IPS-NIHi7 (cell line): Measurements from ENCODE around the gene TCN2.
"Not testable (repeated sequence)": the region's sequence is repeated elsewhere in the genome, so short reads cannot be mapped to it uniquely, and the experiment has no call there.

ENCODE experiments used
- DNase-seq: peaks from one replicate; pipeline ENCODE4 v3.0.0; 2012; ENCODE audit warnings: mixed read lengths; ENCODE audit errors: extremely low spot score

TCN2 gene

GRCh38 chr22:30643055-30643875 is 36.3 kb downstream of the TCN2 start:
- no peak for DNase-seq

GRCh38 chr22:30646518-30647160 is 39.7 kb downstream of the TCN2 start:
- no peak for DNase-seq

DNA sequence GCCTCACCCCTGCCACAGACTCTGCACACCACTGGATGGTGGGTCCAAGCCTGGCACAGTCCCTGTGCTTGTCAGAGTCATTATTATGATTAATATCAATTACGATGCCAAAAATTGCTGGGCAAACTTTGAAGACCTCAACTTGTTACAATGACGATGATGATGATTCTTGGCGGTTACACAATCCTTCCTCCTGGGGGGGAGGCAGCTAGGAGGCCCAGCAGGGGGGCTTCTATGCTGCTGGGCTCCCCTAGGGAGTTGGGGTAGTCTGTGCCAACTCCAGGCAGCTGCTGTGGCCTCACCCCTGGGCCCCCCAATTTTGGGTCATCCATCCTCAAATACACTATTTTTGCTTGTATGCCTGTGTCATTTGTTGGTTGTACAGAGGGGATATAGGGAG is 40.6 kb downstream of the TCN2 start:
- DNase-seq, result no peak

DNA sequence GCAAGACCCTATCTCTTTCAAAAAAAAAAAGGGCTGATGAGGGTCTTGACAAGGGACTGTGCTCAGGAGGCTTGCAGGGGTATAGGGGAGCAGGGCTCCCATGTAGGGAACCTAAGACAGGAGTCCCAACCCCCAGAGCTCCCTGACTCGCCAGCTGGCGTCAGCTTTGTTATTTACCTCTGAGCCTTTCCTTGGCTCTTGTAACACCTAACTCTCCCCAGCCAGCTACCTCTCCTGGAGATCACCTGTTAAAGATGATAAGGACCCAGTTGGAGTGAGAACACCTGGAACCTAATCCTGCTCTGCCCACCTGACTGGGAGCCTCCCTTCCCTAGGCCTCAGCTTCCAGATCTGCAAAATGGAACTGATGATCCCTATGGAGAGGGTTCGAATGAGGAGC is 41.9 kb downstream of the TCN2 start:
- DNase-seq, result no peak

DNA sequence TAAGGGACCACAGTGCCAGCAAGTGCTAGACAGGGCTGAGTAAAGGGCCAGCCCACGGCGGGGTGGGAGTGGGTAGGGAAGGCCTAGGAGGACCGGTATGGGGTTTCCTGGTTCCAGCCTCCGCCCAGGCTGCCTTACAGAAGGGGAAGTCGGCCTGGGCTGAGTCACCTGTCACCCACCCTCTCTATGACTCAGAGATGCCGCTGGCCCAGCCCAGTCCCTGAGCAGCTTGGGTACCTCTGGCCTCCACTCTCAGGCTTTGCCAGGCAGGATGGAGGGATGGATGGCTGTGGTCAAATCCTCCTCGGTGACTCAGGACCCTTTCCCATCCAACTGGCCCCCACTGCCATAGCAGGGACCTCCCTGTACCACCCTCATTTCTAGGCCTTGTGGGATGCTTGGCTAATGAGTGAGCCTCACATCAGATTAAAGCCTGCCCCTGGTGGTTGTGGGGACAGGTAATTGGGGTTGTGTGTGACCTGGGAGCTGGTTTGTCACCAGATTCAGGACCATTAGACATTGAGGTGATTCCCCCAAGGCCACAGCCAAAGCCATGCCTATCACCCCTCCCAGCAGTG is 42.5 kb downstream of the TCN2 start:
- DNase-seq, result peak; percentile 68

GRCh38 chr22:30650508-30651116 is 43.6 kb downstream of the TCN2 start:
- DNase-seq, result no peak

DNA sequence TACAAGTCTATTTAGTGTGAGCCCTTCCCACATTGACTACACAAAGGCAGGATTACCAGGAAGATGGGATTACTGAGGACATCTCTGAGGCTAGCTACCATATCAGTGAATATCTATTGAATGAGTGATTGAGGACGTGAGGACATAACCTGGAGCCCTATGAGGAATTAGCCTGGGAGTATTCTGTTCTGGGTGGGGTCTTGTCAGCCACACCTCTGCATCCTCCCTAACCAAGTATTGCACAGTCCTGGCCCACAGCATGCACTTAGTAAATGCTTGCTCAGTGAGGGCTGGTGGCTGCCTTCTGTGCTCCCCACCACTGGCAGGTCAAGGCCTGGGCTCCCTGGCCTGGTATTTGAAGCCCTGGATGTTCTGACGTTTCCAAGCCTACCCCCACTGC is 45.9 kb downstream of the TCN2 start:
- DNase-seq, result no peak

DNA sequence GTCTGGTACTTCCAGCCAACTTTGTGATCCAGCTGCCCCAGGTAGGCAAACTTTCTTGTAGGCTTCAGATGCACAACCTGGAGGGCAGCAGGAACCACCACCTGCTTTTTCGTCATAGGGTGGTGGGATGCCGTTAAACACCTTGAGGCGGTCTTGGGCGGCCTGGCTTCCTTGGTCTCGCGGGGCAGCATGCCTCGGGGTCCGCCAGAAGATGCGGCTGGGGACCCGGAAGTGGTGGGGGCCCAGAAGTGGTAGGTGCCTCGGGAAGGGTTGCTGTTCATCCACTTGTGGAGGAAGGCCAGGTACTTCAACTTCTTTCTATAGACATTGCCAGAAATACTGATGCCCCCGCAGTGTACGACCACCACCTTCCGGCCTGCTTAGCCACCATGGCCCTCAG is 47.4 kb downstream of the TCN2 start:
- DNase-seq, result no peak

DNA sequence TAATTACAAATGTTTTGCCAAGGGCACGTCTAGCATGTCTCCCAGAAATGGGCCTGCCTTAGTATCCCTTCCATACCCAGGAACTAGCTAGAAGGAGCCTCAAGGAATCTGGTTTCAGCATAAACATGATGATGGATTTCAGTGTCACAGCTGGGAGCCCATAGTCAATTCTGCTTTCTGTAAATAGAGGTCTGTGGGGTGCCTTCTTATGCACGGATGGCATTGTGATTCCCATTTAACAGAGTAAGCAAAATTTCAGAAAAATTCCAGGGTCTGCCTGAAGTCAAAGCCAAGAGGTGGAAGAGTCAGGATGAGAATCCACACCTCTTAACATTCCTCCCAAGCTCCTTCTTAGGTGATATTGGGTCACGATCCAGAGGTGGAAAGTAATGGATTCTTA is 48.6 kb downstream of the TCN2 start:
- DNase-seq, result peak; percentile 25

DNA sequence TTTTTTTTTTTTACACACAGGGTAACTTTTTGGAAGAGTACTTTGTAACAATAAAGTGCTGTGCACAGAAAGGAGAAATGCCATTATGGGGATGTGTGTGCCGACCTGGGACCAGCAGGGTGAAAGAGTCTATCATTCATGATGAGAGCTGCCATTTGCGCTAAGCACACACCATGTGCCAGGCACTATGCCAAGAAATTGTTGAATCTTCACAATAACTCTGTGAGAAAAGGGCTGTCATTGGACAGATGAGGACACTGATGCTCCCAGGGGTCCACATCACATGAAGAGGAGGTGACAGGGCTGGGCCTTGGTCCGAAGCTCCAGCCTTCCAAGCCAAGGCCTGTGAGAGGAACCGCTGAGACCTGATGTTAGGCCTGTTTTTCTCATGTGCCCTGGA is 55.1 kb downstream of the TCN2 start:
- DNase-seq, result no peak

DNA sequence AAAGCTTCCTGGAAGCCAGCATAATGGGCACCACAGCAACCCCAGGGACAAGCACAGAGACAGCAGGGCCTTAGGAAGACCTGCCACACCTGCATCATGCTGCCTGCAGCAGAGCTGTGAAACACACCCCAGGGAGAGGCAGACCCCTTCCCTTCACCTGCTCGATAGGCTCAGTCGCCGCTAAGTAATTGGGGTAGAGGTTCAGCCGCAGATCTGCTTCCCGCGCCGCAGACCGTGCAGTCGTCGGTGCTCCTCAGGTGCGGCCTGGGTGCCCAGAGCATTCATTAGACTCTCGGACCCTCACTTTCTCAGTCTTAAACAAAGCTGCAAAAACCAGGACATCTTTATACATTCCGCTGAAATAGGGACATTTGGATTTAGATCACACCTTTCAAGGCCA is 57.8 kb downstream of the TCN2 start:
- DNase-seq, result no peak

GRCh38 chr22:30665266-30665665 is 58.3 kb downstream of the TCN2 start:
- DNase-seq, result no peak

GRCh38 chr22:30665786-30666185 is 58.8 kb downstream of the TCN2 start:
- no peak for DNase-seq

DNA sequence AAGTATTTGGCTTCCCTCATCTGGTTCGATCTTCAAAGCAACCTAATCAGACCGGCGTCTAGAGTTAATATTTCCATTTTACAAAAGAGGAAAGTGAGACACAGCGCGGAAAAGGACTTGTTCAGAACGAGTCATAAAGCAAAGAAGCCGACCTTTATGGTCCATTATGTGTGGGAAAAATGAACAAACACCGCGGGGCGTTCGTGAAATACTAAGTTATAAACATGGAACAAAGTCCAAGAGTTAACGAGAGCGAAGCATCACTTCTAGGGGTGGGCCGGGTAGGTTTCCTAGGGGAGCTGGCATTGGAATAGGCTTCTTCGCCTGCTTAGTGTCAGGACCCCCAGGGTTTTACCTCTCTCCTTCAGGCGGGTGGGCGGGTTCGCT is 60.1 kb downstream of the TCN2 start:
- no peak for DNase-seq

- peak; percentile 99 for DNase-seq
Measured at GRCh38 chr22:30667494-30668385, 60.8 kb downstream of the TCN2 start, which contains the start of gene DUSP18. Gene DUSP18 (minus strand): TSS chr22:30667875. CDS start chr22:30664003, 3,872 bp downstream.

DNA sequence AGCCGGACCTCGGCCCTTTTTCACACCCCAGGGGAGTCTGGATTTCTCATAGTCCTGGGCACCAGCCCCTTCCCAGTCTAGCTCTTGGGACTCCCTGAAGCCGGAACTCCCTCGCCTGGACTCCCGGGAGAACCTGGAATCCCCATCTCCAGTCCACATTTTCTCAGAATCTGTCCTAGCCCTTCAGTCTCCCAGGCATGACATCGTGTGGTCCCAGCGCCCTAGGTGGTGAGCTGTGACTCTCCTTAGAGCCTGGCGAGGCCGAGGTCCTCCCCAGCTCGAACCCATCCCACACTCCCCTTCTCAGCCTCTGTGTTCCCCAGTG is 61.4 kb downstream of the TCN2 start:
- DNase-seq, result peak; percentile 32

DNA sequence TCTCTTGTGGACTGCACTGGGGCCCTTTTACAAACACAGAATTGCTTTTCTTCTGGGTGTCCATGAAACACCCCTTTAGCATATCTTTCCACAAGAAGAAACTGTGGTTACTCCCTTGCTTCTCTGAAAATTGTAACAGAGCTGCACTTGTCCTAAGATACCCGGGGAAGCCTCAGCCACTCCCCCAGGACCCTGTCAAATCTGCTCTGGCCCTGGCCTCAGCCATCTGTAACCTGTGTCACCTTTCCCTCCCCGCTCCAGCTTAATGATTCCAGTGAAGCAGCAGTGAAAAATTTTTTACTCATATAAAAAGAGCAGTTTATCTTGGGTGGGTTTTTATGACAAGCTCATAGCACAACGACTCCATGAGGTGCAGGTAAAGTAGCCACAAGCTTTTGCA is 64.1 kb downstream of the TCN2 start:
- DNase-seq, result no peak

- no peak for DNase-seq
Measured at GRCh38 chr22:30673136-30673535, 66.2 kb downstream of the TCN2 start.

DNA sequence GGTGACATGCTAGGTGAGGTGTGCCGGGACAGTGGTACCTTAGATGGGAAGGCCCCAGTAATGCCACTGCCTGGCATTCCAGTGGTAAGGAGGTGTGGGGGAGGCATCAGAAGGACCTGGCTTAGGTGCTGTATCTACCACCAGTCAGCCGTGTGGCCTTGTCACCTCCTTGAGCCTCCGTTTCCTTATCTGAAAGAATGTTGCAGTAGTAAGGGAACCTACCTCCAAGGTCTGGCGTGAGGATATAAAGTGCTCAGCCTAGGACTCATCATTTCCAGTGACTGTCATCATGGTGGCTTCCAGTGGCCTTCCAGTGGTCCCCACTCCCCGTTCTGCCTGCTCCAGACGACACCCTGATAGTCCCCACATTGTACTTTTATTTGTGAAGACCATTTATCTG is 67.5 kb downstream of the TCN2 start:
- DNase-seq, result no peak

DNA sequence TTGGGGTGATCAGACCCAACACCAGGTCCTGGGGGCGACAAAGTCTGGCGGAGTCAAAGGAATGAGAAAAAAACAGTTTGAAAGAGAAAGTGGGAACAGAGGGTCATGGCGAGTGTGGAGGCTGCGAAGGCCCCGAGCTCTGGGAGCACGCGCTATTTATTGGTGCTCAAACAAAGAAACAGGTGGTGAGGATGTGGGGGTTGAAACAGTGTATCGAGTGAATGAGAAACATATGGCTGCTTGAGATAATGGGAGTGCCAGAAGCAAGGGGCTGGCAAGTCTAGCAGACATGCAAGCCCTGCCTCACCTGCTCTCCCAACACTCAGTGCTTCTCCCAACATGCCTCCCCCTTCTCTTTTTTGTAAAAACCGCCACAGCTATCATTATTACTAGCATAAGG is 68.5 kb downstream of the TCN2 start:
- no peak for DNase-seq

GRCh38 chr22:30676565-30676964 is 69.6 kb downstream of the TCN2 start:
- DNase-seq, result not testable (repeated sequence)
